Measurements from ENCODE around the gene PRKCA. TPM values are rescaled to one million over a fixed set of nuclear protein-coding genes. Genes with fewer than 3 reads are reported as not detected.

PRKCA gene
- total and polyA plus RNA-seq, 4 experiments from 2014 or later, result 1.1 to 107 (median 56.1) TPM

DNA sequence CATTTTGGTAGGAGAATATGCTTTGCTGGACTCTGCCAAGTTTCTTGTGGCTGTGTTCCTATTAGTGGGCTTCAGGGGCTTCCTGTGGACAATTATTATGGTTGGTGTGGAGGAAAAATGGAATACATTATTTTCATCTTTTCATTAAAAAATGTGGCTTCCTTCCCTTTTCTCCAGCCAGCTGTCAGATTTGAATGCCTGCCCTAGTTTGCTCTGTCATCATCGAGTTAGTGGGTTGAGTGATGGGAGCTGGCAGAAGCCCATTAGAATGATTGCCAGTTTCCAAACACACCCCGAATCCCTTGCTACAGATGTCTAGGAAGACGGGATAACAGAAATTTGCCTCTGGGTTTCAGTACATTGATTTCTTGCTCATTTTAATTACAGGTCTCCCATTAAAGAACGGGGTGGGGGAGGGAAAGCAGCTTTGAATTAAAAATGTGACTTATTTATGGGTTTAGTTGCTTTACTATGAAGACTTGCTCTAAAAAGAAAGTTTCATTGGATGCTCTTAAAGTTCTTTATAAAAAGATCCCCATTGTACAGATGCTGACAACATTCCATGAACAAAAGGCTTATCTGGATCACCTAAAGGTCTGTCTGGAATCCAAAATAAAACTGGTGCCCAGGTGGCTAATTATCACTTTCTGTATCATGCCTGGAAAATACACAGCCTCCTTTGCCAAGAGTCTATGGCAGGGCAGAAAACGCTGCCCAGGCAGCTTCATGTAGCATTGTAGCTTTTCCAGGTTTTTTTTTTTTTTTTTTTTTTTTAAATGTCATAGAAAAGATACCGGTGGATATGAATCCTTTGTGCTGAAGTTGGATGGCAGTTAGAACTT is 103.6 kb downstream of the PRKCA start:
- CTCF ChIA-PET (ENCODE audit: partially characterized antibody), result interaction anchor here (1.2 kb wide), 1 partner anchor 16 kb away, joined by 3 read pairs; no protein-coding TSS in a partner anchor
- peaks cover 72% of the 10 kb centered on the region for H3K4me1 ChIP-seq (ENCODE audit: insufficient read depth, low read length)
- DNase-seq, result no peak

DNA sequence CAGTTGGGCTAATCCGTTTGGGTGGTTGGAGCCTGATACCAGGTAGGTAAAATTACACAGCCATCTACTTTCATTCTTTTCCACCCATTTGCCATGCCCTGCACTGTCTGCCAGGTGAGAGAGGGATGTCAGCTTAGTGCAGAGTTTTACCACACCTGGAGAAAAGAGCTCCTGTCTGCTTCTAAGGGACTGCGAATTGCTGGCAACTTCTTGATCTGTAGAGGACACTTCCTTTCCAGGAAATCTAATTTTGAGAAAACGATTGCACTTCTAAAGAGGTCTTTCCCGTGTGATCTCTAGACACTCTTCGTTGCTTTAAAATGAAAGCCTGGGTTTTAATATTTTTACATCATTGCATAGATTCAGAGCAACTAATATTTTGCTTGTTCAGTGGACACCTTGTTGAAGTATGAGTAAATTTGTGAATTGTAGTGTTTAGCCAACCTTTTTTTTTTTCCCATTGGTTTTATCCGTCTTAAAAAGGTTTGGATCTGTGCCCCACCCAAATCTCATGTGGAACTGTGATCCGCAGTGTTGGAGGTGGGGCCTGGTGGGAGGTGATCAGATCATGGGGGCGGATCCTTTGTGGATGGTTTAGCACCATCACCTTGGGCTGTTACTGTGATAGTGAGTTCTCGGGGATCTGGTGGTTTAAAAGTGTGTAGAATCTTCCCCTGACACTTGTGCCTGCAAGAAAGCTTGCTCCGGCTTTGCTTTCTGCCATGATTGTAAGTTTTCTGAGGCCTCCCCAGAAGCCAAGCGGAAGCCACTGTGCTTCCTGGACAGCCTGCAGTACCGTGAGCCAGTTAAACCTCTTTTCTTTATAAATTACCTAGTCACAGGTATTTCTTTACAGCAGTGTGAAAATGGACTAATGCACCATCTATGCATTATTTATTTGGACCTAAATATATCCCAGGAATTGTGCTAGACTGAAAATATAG is 104.6 kb downstream of the PRKCA start:
- CTCF ChIA-PET (ENCODE audit: partially characterized antibody), result interaction anchor here (1.2 kb wide), 1 partner anchor 15 kb away, joined by 3 read pairs; no protein-coding TSS in a partner anchor
- Mint-ChIP-seq H3K36me3 (peaks cover 0 to 5% of the 10 kb centered on the region in 2 donors), H3K4me3 (peak overlapping the region; percentile 69 to 89 (median 84)), H3K27ac (peak overlapping the region; percentile 67 to 95 (median 90)), H3K9me3 (no peaks in the 10 kb centered on the region), H3K4me1 (peaks cover 47 to 79% (median 67%) of the 10 kb centered on the region in 4 donors), H3K27me3 (no peaks in the 10 kb centered on the region)
- no peaks in the 10 kb centered on the region for H3K27me3 ChIP-seq (ENCODE audit: insufficient read depth, low read length)
- intact Hi-C loops (cut with micrococcal nuclease), result no loop called here
- POLR2A ChIA-PET (ENCODE audit: partially characterized antibody), result interaction anchor here (0.5 to 1.5 kb wide), 2 partner anchors 14 to 75 kb away, joined by 3 to 5 read pairs; no protein-coding TSS in a partner anchor
- H3K4me1 ChIP-seq (ENCODE audit: insufficient read depth, low read length), result peaks cover 69% of the 10 kb centered on the region
- peak in 1 of 5 donors; percentile 6 for DNase-seq
- peak overlapping the region in 1 of 2 donors; percentile 32 for H3K4me3 ChIP-seq (ENCODE audit: low read length in 2 of 2)
- no peaks in the 10 kb centered on the region for H3K9me3 ChIP-seq (ENCODE audit: control insufficient read depth in 1 of 2, low read length in 2 of 2)
- peak overlapping the region; percentile 32 for H3K27ac ChIP-seq (ENCODE audit: low read depth, low read length)
- no peaks in the 10 kb centered on the region for H3K36me3 ChIP-seq (ENCODE audit: insufficient read depth, low read length)

More for the DNA sequence above, 103.6 kb downstream of the PRKCA start:
- no peak overlapping the region for H3K4me3 ChIP-seq (ENCODE audit: low read length in 2 of 2)
- intact Hi-C loops (cut with micrococcal nuclease), result no loop called here
- POLR2A ChIA-PET (ENCODE audit: partially characterized antibody), result interaction anchor here (1.1 to 1.5 kb wide), 2 partner anchors 74 to 102 kb away, joined by 4 to 5 read pairs; no protein-coding TSS in a partner anchor
- no peaks in the 10 kb centered on the region for H3K36me3 ChIP-seq (ENCODE audit: insufficient read depth, low read length)
- peak overlapping the region; percentile 67 to 95 (median 90) for H3K27ac Mint-ChIP-seq
- H3K27me3 ChIP-seq (ENCODE audit: insufficient read depth, low read length), result no peaks in the 10 kb centered on the region
- H3K36me3 Mint-ChIP-seq, result peaks cover under 1 to 5% of the 10 kb centered on the region in 2 donors
- H3K4me3 Mint-ChIP-seq, result peak overlapping the region; percentile 69 to 89 (median 84)
- H3K9me3 ChIP-seq (ENCODE audit: control insufficient read depth in 1 of 2, low read length in 2 of 2), result no peaks in the 10 kb centered on the region
- no peak overlapping the region for H3K27ac ChIP-seq (ENCODE audit: low read depth, low read length)
- no peaks in the 10 kb centered on the region for H3K27me3 Mint-ChIP-seq
- H3K9me3 Mint-ChIP-seq, result no peaks in the 10 kb centered on the region
- peaks cover 55 to 83% (median 73%) of the 10 kb centered on the region in 4 donors for H3K4me1 Mint-ChIP-seq

DNA sequence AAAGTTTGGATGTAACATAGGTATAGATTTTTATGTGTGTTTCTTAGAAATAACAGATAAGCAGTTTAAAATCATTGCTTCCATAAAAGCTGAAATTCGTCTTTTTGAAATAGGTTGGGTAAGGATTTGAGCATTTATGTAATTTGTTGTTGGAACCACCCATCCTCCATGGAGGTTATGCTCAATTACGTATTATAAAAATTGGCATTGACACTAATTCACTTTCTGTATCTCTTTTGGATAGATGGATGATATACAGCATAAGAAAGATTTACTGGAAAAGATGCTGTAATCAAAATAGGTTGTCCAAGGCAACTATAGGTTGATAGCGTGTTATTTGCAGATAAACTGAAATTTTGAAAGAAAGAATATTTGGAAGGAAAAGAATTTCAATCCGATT is 105.5 kb downstream of the PRKCA start:
- peaks cover 0 to 7% of the 10 kb centered on the region in 2 donors for H3K36me3 Mint-ChIP-seq
- H3K4me3 ChIP-seq (ENCODE audit: low read length in 2 of 2), result no peak overlapping the region
- H3K27me3 ChIP-seq (ENCODE audit: insufficient read depth, low read length), result no peaks in the 10 kb centered on the region
- DNase-seq, result no peak
- peak overlapping the region in 1 of 8 donors; percentile 52 for H3K4me3 Mint-ChIP-seq
- H3K9me3 Mint-ChIP-seq, result no peaks in the 10 kb centered on the region
- H3K27ac ChIP-seq (ENCODE audit: low read depth, low read length), result no peak overlapping the region
- POLR2A ChIA-PET (ENCODE audit: partially characterized antibody), result interaction anchor here (0.5 kb wide), 1 partner anchor 13 kb away, joined by 3 read pairs; no protein-coding TSS in a partner anchor
- H3K27me3 Mint-ChIP-seq, result no peaks in the 10 kb centered on the region
- H3K27ac Mint-ChIP-seq, result peak overlapping the region in 2 of 7 donors; percentile 82 to 92
- CTCF ChIA-PET (ENCODE audit: partially characterized antibody), result no interaction called here
- intact Hi-C loops (cut with micrococcal nuclease), result no loop called here
- H3K9me3 ChIP-seq (ENCODE audit: control insufficient read depth in 1 of 2, low read length in 2 of 2), result no peaks in the 10 kb centered on the region
- H3K4me1 Mint-ChIP-seq, result peaks cover 44 to 76% (median 65%) of the 10 kb centered on the region in 4 donors
- no peaks in the 10 kb centered on the region for H3K36me3 ChIP-seq (ENCODE audit: insufficient read depth, low read length)
- peaks cover 71% of the 10 kb centered on the region for H3K4me1 ChIP-seq (ENCODE audit: insufficient read depth, low read length)

DNA sequence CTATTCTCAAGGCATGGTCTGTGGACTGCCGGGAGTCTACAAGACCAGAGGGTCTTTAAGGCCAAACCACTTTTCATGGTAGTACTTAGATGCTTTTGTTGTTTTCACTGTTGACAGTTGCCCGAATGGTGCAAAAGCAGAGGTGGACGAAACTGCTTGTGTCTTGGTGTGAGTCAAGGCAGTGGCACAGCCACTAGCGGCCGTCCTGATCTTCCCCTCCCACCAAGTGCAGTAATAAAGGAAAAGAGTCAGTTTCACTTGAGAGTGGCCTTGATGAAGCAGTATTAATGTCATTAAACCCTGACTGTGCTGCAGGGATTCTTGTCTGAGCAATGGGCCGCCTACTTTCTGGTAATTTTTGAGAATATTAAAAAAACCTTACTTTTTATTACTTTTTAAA is 109.1 kb downstream of the PRKCA start:
- H3K9me3 ChIP-seq (ENCODE audit: control insufficient read depth in 1 of 2, low read length in 2 of 2), result no peaks in the 10 kb centered on the region
- Mint-ChIP-seq H3K4me1 (peaks cover 38 to 77% (median 58%) of the 10 kb centered on the region in 4 donors), H3K9me3 (no peaks in the 10 kb centered on the region), H3K4me3 (peak overlapping the region in 1 of 8 donors; percentile 40), H3K27ac (peak overlapping the region in 1 of 7 donors; percentile 54), H3K36me3 (peaks cover 0 to 7% of the 10 kb centered on the region in 2 donors), H3K27me3 (no peaks in the 10 kb centered on the region)
- H3K4me3 ChIP-seq (ENCODE audit: low read length in 2 of 2), result no peak overlapping the region
- H3K27ac ChIP-seq (ENCODE audit: low read depth, low read length), result no peak overlapping the region
- ChIA-PET POLR2A (ENCODE audit: partially characterized antibody) (no interaction called here), CTCF (ENCODE audit: partially characterized antibody) (no interaction called here)
- peaks cover 50% of the 10 kb centered on the region for H3K4me1 ChIP-seq (ENCODE audit: insufficient read depth, low read length)
- H3K27me3 ChIP-seq (ENCODE audit: insufficient read depth, low read length), result no peaks in the 10 kb centered on the region
- H3K36me3 ChIP-seq (ENCODE audit: insufficient read depth, low read length), result no peaks in the 10 kb centered on the region
- DNase-seq, result no peak
- intact Hi-C loops (cut with micrococcal nuclease), result no loop called here

DNA sequence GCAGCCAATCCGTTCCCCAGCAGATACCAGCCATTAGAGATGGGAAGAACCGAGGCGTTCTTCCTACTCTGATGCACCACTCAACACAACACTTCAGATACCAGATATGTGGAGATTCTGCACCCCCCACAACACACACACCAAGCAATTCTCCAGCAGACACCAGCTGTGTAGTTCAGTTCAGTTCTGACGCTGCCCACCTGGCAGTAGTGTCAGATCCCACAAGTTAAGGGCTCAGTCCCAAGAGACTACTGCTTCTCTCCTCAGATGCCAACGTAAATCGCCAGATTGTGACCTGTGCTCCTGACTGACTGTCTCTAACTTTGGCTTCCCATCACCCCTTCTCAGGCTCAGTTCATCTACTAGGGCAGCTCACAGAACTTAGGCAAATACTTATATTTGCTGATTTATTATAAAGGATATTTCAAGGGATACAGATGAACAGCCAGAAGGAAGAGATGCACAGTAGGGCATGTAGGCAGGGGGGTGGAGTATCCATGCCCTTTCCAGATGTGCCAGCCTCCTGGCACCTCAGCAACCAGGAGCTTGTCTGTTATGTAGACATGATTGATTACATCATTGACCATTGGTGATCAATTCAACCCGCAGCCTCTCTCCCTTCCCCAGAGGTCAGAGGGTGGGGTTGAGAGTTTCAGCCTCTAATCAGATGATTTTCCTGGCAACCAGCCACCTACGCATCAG is 110.6 kb downstream of the PRKCA start:
- Mint-ChIP-seq H3K36me3 (peaks cover 0 to 2% of the 10 kb centered on the region in 2 donors), H3K27ac (peak overlapping the region; percentile 1 to 81 (median 28)), H3K27me3 (no peaks in the 10 kb centered on the region), H3K4me1 (peaks cover 36 to 73% (median 56%) of the 10 kb centered on the region in 4 donors), H3K9me3 (no peaks in the 10 kb centered on the region), H3K4me3 (peak overlapping the region in 5 of 8 donors; percentile 2 to 64 (median 59))
- no peak for DNase-seq
- no peak overlapping the region for H3K4me3 ChIP-seq (ENCODE audit: low read length in 2 of 2)
- H3K36me3 ChIP-seq (ENCODE audit: insufficient read depth, low read length), result no peaks in the 10 kb centered on the region
- peaks cover 38% of the 10 kb centered on the region for H3K4me1 ChIP-seq (ENCODE audit: insufficient read depth, low read length)
- POLR2A ChIA-PET (ENCODE audit: partially characterized antibody), result interaction anchor here (0.5 to 1.0 kb wide), 3 partner anchors 9 to 160 kb away, joined by 3 read pairs; no protein-coding TSS in a partner anchor
- CTCF ChIA-PET (ENCODE audit: partially characterized antibody), result interaction anchor here (0.7 to 1.3 kb wide), 2 partner anchors 10 to 33 kb away, joined by 3 to 4 read pairs; no protein-coding TSS in a partner anchor
- no peaks in the 10 kb centered on the region for H3K9me3 ChIP-seq (ENCODE audit: control insufficient read depth in 1 of 2, low read length in 2 of 2)
- intact Hi-C loops (cut with micrococcal nuclease), result no loop called here
- H3K27me3 ChIP-seq (ENCODE audit: insufficient read depth, low read length), result no peaks in the 10 kb centered on the region
- no peak overlapping the region for H3K27ac ChIP-seq (ENCODE audit: low read depth, low read length)

All from CD4-positive, alpha-beta memory T cell (primary cell).